Ovary (tissue), 3 donors: Measurements from ENCODE around the gene BRWD1.

Experiments used
- CTCF ChIP-seq, 3 donors: fragments of 450-650 bp in 2 of 3; fragments of 200-600 bp in 1 of 3; IDR thresholded peaks; one replicate each; pipeline versions ENCODE4 v1.5.1 to v1.8.0; 2016 to 2022; ENCODE audit warnings: antibody characterized with exemption in 3 of 3, mild to moderate bottlenecking in 1 of 3
- EP300 ChIP-seq: sonication (generic); formaldehyde crosslinking; IDR thresholded peaks from one replicate; pipeline ENCODE4 v1.6.1; 2017; ENCODE audit warnings: antibody characterized with exemption
- POLR2A ChIP-seq: fragments of 450-650 bp; IDR thresholded peaks from one replicate; pipeline ENCODE4 v1.6.1; 2017; ENCODE audit warnings: antibody characterized with exemption, mild to moderate bottlenecking, moderate library complexity
- donor health status: DM: no; HTN: no; CAD: no.

- TF ChIP-seq CTCF (IDR thresholded peaks at IDR 0.05) (no peak), POLR2A (no peak), EP300 (no peak)
Observed at GRCh38 chr21:39336457-39337008, 23.1 kb upstream of the BRWD1 start.
